WTC11 (cell line): ENCODE results near the gene TTC33. TPM values are rescaled to one million over a fixed set of nuclear protein-coding genes. Genes with fewer than 3 reads are reported as not detected.

Experiments
- ATAC-seq: fragments of 200-7000 bp; cut with Tn5 transposase; 2 replicates; pipeline ENCODE4 v1.10.0; 2021; ENCODE audit warnings: mild to moderate bottlenecking, moderate library complexity
- Bru-seq: library from RNA; stranded (reverse); fragments of 400-500 nt; gene quantifications from one replicate; lab custom pipeline; 2021; lab: Mats Ljungman, UMichigan
- CTCF ChIA-PET: fragments of 300-600 bp; sonication (Branson Sonifier 250); formaldehyde crosslinking; loops from one replicate; lab custom pipeline; 2021; ENCODE audit warnings: antibody characterized with exemption; lab: Charles Lee
- POLR2A ChIA-PET: fragments of 350-600 bp; sonication (Branson Sonifier 250); formaldehyde crosslinking; loops from one replicate; lab custom pipeline; 2021; ENCODE audit warnings: antibody characterized with exemption; lab: Charles Lee
- DNase-seq: peaks from one replicate; pipeline ENCODE4 v3.0.0; 2021; ENCODE audit warnings: low spot score
- H3K27ac Mint-ChIP-seq: 2 replicates; pipeline ENCODE4 v1.8.0; 2021; ENCODE audit warnings: mixed read lengths
- H3K27me3 Mint-ChIP-seq: 2 replicates; pipeline ENCODE4 v1.8.0; 2021; ENCODE audit warnings: low read depth, mild to moderate bottlenecking, moderate library complexity, mixed read lengths
- H3K36me3 Mint-ChIP-seq: 2 replicates; pipeline ENCODE4 v1.8.0; 2021; ENCODE audit warnings: mixed read lengths
- H3K4me1 Mint-ChIP-seq: 2 replicates; pipeline ENCODE4 v1.8.0; 2022; ENCODE audit warnings: mixed read lengths
- H3K4me3 Mint-ChIP-seq: 2 replicates; pipeline ENCODE4 v1.8.0; 2021; ENCODE audit warnings: mild to moderate bottlenecking, moderate library complexity, mixed read lengths
- H3K9me3 Mint-ChIP-seq: 2 replicates; pipeline ENCODE4 v1.8.0; 2021; ENCODE audit warnings: mixed read lengths
- ATF2 ChIP-seq: sonication (generic); formaldehyde crosslinking; IDR thresholded peaks from 2 replicates; pipeline ENCODE4 v1.8.1; 2022; ENCODE audit warnings: low read depth, missing genetic modification reagents, borderline replicate concordance
- ATF3 ChIP-seq: sonication (generic); formaldehyde crosslinking; conservative IDR thresholded peaks from 2 replicates; pipeline ENCODE4 v1.8.1; 2022; ENCODE audit warnings: mild to moderate bottlenecking, missing genetic modification reagents
- ATF6 ChIP-seq: sonication (generic); formaldehyde crosslinking; IDR thresholded peaks from 2 replicates; pipeline ENCODE4 v1.8.1; 2023; ENCODE audit warnings: mild to moderate bottlenecking, missing genetic modification reagents
- CREM ChIP-seq: sonication (generic); formaldehyde crosslinking; IDR thresholded peaks from 2 replicates; pipeline ENCODE4 v1.8.1; 2022; ENCODE audit warnings: mild to moderate bottlenecking, missing genetic modification reagents, moderate library complexity
- E2F1 ChIP-seq: sonication (generic); formaldehyde crosslinking; IDR thresholded peaks from 2 replicates; pipeline ENCODE4 v1.8.0; 2022; ENCODE audit warnings: mild to moderate bottlenecking, missing genetic modification reagents
- E2F4 ChIP-seq: sonication (generic); formaldehyde crosslinking; IDR thresholded peaks from 2 replicates; pipeline ENCODE4 v1.8.1; 2022; ENCODE audit warnings: low read depth, mild to moderate bottlenecking, moderate library complexity, missing genetic modification reagents, borderline replicate concordance
- ESRRA ChIP-seq: sonication (generic); formaldehyde crosslinking; IDR thresholded peaks from 2 replicates; pipeline ENCODE4 v1.8.1; 2022; ENCODE audit warnings: mild to moderate bottlenecking, missing genetic modification reagents, borderline replicate concordance
- GTF2I ChIP-seq: fragments of 250-450 bp; sonication (Bioruptor Pico); conservative IDR thresholded peaks from 2 replicates; pipeline ENCODE4 v1.4.0; 2021; ENCODE audit warnings: mild to moderate bottlenecking
- MAX ChIP-seq: sonication (generic); formaldehyde crosslinking; IDR thresholded peaks from 2 replicates; pipeline ENCODE4 v1.8.0; 2022; ENCODE audit warnings: mild to moderate bottlenecking, missing genetic modification reagents
- NFE2L1 ChIP-seq: sonication (generic); formaldehyde crosslinking; IDR thresholded peaks from 2 replicates; pipeline ENCODE4 v1.8.1; 2023; ENCODE audit warnings: missing genetic modification reagents
- NR2C2 ChIP-seq: sonication (generic); formaldehyde crosslinking; IDR thresholded peaks from 2 replicates; pipeline ENCODE4 v1.8.0; 2022; ENCODE audit warnings: mild to moderate bottlenecking, missing genetic modification reagents
- RELA ChIP-seq: sonication (generic); formaldehyde crosslinking; IDR thresholded peaks from 2 replicates; pipeline ENCODE4 v1.8.1; 2022; ENCODE audit warnings: missing genetic modification reagents, mild to moderate bottlenecking, borderline replicate concordance
- RORB ChIP-seq: fragments of 250-450 bp; sonication (Bioruptor Pico); IDR thresholded peaks from 2 replicates; pipeline ENCODE4 v1.9.0; 2021; ENCODE audit warnings: mild to moderate bottlenecking
- SMAD4 ChIP-seq: sonication (generic); formaldehyde crosslinking; IDR thresholded peaks from 2 replicates; pipeline ENCODE4 v1.8.0; 2022; ENCODE audit warnings: mild to moderate bottlenecking, missing genetic modification reagents
- TEAD4 ChIP-seq: sonication (generic); formaldehyde crosslinking; IDR thresholded peaks from 2 replicates; pipeline ENCODE4 v1.8.0; 2022; ENCODE audit warnings: mild to moderate bottlenecking, missing genetic modification reagents
- USF1 ChIP-seq: sonication (generic); formaldehyde crosslinking; IDR thresholded peaks from 2 replicates; pipeline ENCODE4 v1.8.0; 2022; ENCODE audit warnings: mild to moderate bottlenecking, missing genetic modification reagents
- USF2 ChIP-seq: sonication (generic); formaldehyde crosslinking; IDR thresholded peaks from 2 replicates; pipeline ENCODE4 v1.8.1; 2023; ENCODE audit warnings: mild to moderate bottlenecking, missing genetic modification reagents, moderate library complexity
- ZNF219 ChIP-seq: sonication (generic); formaldehyde crosslinking; IDR thresholded peaks from 2 replicates; pipeline ENCODE4 v1.8.0; 2023; ENCODE audit warnings: missing genetic modification reagents, mild to moderate bottlenecking, borderline replicate concordance
- ZNF263 ChIP-seq: sonication (generic); formaldehyde crosslinking; IDR thresholded peaks from 2 replicates; pipeline ENCODE4 v1.8.1; 2022; ENCODE audit warnings: low read depth, mild to moderate bottlenecking, moderate library complexity, missing genetic modification reagents
- ZNF423 ChIP-seq: fragments of 250-450 bp; sonication (Bioruptor Pico); IDR thresholded peaks from 2 replicates; pipeline ENCODE4 v2.1.2; 2022; ENCODE audit warnings: mild to moderate bottlenecking, moderate library complexity
- ZNF532 ChIP-seq: fragments of 250-450 bp; sonication (Bioruptor Pico); IDR thresholded peaks from 2 replicates; pipeline ENCODE4 v1.9.0; 2021; ENCODE audit warnings: mild to moderate bottlenecking, borderline replicate concordance
- long read RNA-seq, 3 experiments: library from RNA in 1 of 3; library from capped mRNA in 1 of 3; library from polyadenylated mRNA in 1 of 3; unstranded in 2 of 3; stranded (forward) in 1 of 3; transcript quantifications; one replicate each; pipeline ENCODE4 v2.0.0, GENCODE V29; 2021
- total RNA-seq: library from RNA; stranded (reverse); gene quantifications from 3 replicates; pipeline ENCODE4 v1.2.3, GENCODE V29; 2021

Gene TTC33
- 9.2 to 10.7 TPM (median 10.6 TPM) in 3 replicates for total RNA-seq
- percentile 40 among the genes with signal in this experiment for Bru-seq, nascent RNA
- long read RNA-seq, experiment 1, transcript TTC33-201 (5 exons, 2,612 nt), result major isoform, 42 of 53 reads
- long read RNA-seq, experiment 1, partial matches to known transcripts, result 2 of 53 reads
- long read RNA-seq, experiment 1, other reads (novel, unspliced or antisense), result 8 of 53 reads
- long read RNA-seq, experiment 2, transcript TTC33-201 (5 exons, 2,612 nt), result major isoform, 8 of 16 reads
- long read RNA-seq, experiment 2, partial matches to known transcripts, result 0 of 16 reads
- long read RNA-seq, experiment 2, other reads (novel, unspliced or antisense), result 7 of 16 reads
- long read RNA-seq, experiment 3, transcript TTC33-201 (5 exons, 2,612 nt), result major isoform, 20 of 21 reads
- long read RNA-seq, experiment 3, partial matches to known transcripts, result 0 of 21 reads
- long read RNA-seq, experiment 3, other reads (novel, unspliced or antisense), result 1 of 21 reads

- Mint-ChIP-seq H3K27ac (no peak within 1 kb of the TSS), H3K27me3 (no peaks in the 10 kb centered on the region), H3K9me3 (peaks cover 8% of the 10 kb centered on the region), H3K36me3 (no peaks in the 10 kb centered on the region; the same call in 1 of the 2 replicates), H3K4me3 (no peak within 1 kb of the TSS), H3K4me1 (no peaks in the 10 kb centered on the region)
- ChIA-PET POLR2A (no interaction called here), CTCF (no interaction called here)
- peak; percentile 96 for DNase-seq
- ATAC-seq, result peak; percentile 96
- TF ChIP-seq CREM (CRISPR knock-in tag) (0 out of 2 replicates have a peak, but pooled peaks have one; percentile 22), MAX (peak; percentile 93), SMAD4 (0 out of 2 replicates have a peak, but pooled peaks have one; percentile 14), ATF2 (no peak), ZNF263 (CRISPR knock-in tag) (no peak), E2F4 (peak; percentile 93), E2F1 (CRISPR knock-in tag) (no peak), ESRRA (CRISPR knock-in tag) (no peak), ZNF532 (CRISPR knock-in tag) (peak; percentile 46; the same call in 1 of the 2 replicates), RORB (CRISPR knock-in tag) (no peak), ATF6 (CRISPR knock-in tag) (no peak), USF2 (CRISPR knock-in tag) (peak; percentile 59), NFE2L1 (CRISPR knock-in tag) (peak; percentile 78; the same call in 1 of the 2 replicates), ZNF219 (CRISPR knock-in tag) (no peak), NR2C2 (CRISPR knock-in tag) (no peak), USF1 (CRISPR knock-in tag) (0 out of 2 replicates have a peak, but pooled peaks have one; percentile 21), ZNF423 (CRISPR knock-in tag) (no peak), GTF2I (CRISPR knock-in tag) (peak; percentile 79), ATF3 (CRISPR knock-in tag) (no peak), TEAD4 (CRISPR knock-in tag) (no peak), RELA (CRISPR knock-in tag) (no peak)
Observed at GRCh38 chr5:40755407-40756365, at the start of gene TTC33. Gene TTC33 (minus strand): TSS chr5:40755961. CDS start chr5:40747018, 8,943 bp downstream.
